ENCODE measurements around the gene PLEKHG5.
"Not testable (repeated sequence)": the region's sequence is repeated elsewhere in the genome, so short reads cannot be mapped to it uniquely, and the experiment has no call there.

The PLEKHG5 gene

GRCh38 chr1:6460301-6461050 is 31.0 kb downstream of the PLEKHG5 start:
- Mint-ChIP-seq H3K36me3 (ENCODE audit: low read depth) (peaks cover 15% of the 10 kb centered on the region), H3K4me3 (peak overlapping the region; percentile 60), H3K27me3 (peaks cover 20% of the 10 kb centered on the region), H3K4me1 (peaks cover 51% of the 10 kb centered on the region), H3K27ac (peak overlapping the region; percentile 76), H3K9me3 (no peaks in the 10 kb centered on the region)
- DNase-seq = peak; percentile 79
- peak; percentile 82 for ATAC-seq

- peak; percentile 40 for DNase-seq
- H3K9me3 Mint-ChIP-seq = no peaks in the 10 kb centered on the region
- peak overlapping the region; percentile 76 for H3K27ac Mint-ChIP-seq
- peak overlapping the region; percentile 60 for H3K4me3 Mint-ChIP-seq
- H3K27me3 Mint-ChIP-seq = peaks cover 21% of the 10 kb centered on the region
- peaks cover 15% of the 10 kb centered on the region for H3K36me3 Mint-ChIP-seq (ENCODE audit: low read depth)
- peak; percentile 7 for ATAC-seq
- peaks cover 51% of the 10 kb centered on the region for H3K4me1 Mint-ChIP-seq
These were observed 31.6 kb downstream of the PLEKHG5 start for GRCh38 chr1:6459850-6460265.

- peaks cover 42% of the 10 kb centered on the region for H3K27me3 Mint-ChIP-seq
- no peak overlapping the region for H3K27ac Mint-ChIP-seq
- H3K9me3 Mint-ChIP-seq = no peaks in the 10 kb centered on the region
- no peak overlapping the region for H3K4me3 Mint-ChIP-seq
- DNase-seq = no peak
- H3K36me3 Mint-ChIP-seq (ENCODE audit: low read depth) = no peaks in the 10 kb centered on the region
- peaks cover 34% of the 10 kb centered on the region for H3K4me1 Mint-ChIP-seq
- ATAC-seq = no peak
These were observed 34.5 kb downstream of the PLEKHG5 start for GRCh38 chr1:6456800-6457466.

- peaks cover 45% of the 10 kb centered on the region for H3K27me3 Mint-ChIP-seq
These were observed 35.5 kb downstream of the PLEKHG5 start for GRCh38 chr1:6455752-6456520.

GRCh38 chr1:6454856-6455751 is 36.4 kb downstream of the PLEKHG5 start:
- Mint-ChIP-seq H3K4me1 (peaks cover 17% of the 10 kb centered on the region), H3K9me3 (no peaks in the 10 kb centered on the region), H3K36me3 (ENCODE audit: low read depth) (no peaks in the 10 kb centered on the region), H3K4me3 (no peak overlapping the region), H3K27me3 (peaks cover 52% of the 10 kb centered on the region), H3K27ac (no peak overlapping the region)
- DNase-seq (peak; percentile 26), ATAC-seq (peak; percentile 41)

More at GRCh38 chr1:6455752-6456520, 35.5 kb downstream of the PLEKHG5 start:
- peaks cover 25% of the 10 kb centered on the region for H3K4me1 Mint-ChIP-seq
- H3K36me3 Mint-ChIP-seq (ENCODE audit: low read depth); H3K27ac Mint-ChIP-seq; ATAC-seq; DNase-seq; H3K4me3 Mint-ChIP-seq; H3K9me3 Mint-ChIP-seq: not testable (repeated sequence)

- H3K36me3 Mint-ChIP-seq (ENCODE audit: low read depth); H3K27ac Mint-ChIP-seq; DNase-seq; H3K4me3 Mint-ChIP-seq; ATAC-seq; H3K9me3 Mint-ChIP-seq: not testable (repeated sequence)
- peaks cover 57% of the 10 kb centered on the region for H3K27me3 Mint-ChIP-seq
- peaks cover 15% of the 10 kb centered on the region for H3K4me1 Mint-ChIP-seq
These were observed 37.3 kb downstream of the PLEKHG5 start for GRCh38 chr1:6453895-6454855.

- no peaks in the 10 kb centered on the region for H3K9me3 Mint-ChIP-seq
- ATAC-seq = no peak
- no peak overlapping the region for H3K27ac Mint-ChIP-seq
- no peak overlapping the region for H3K4me3 Mint-ChIP-seq
- H3K4me1 Mint-ChIP-seq = peaks cover 19% of the 10 kb centered on the region
- H3K36me3 Mint-ChIP-seq (ENCODE audit: low read depth) = no peaks in the 10 kb centered on the region
- H3K27me3 Mint-ChIP-seq = peaks cover 53% of the 10 kb centered on the region
- no peak for DNase-seq
These were observed 40.5 kb downstream of the PLEKHG5 start for GRCh38 chr1:6450943-6451373.

- H3K9me3 Mint-ChIP-seq; H3K36me3 Mint-ChIP-seq (ENCODE audit: low read depth); H3K27ac Mint-ChIP-seq; H3K4me3 Mint-ChIP-seq; ATAC-seq; DNase-seq: not testable (repeated sequence)
- Mint-ChIP-seq H3K4me1 (peaks cover 17% of the 10 kb centered on the region), H3K27me3 (peaks cover 53% of the 10 kb centered on the region)
These were observed 41.0 kb downstream of the PLEKHG5 start for GRCh38 chr1:6450486-6450885.

- H3K9me3 Mint-ChIP-seq = no peaks in the 10 kb centered on the region
- no peak for DNase-seq
- H3K27me3 Mint-ChIP-seq = peaks cover 54% of the 10 kb centered on the region
- H3K4me3 Mint-ChIP-seq = no peak overlapping the region
- H3K27ac Mint-ChIP-seq = no peak overlapping the region
- H3K4me1 Mint-ChIP-seq = peaks cover 17% of the 10 kb centered on the region
- ATAC-seq = no peak
- H3K36me3 Mint-ChIP-seq (ENCODE audit: low read depth) = no peaks in the 10 kb centered on the region
These were observed 41.4 kb downstream of the PLEKHG5 start for GRCh38 chr1:6450005-6450450.

- H3K27ac Mint-ChIP-seq = no peak overlapping the region
- H3K4me1 Mint-ChIP-seq = peaks cover 15% of the 10 kb centered on the region
- peaks cover 53% of the 10 kb centered on the region for H3K27me3 Mint-ChIP-seq
- ATAC-seq (peak; percentile 17), DNase-seq (no peak)
- H3K9me3 Mint-ChIP-seq = no peaks in the 10 kb centered on the region
- no peak overlapping the region for H3K4me3 Mint-ChIP-seq
- H3K36me3 Mint-ChIP-seq (ENCODE audit: low read depth) = no peaks in the 10 kb centered on the region
These were observed 42.5 kb downstream of the PLEKHG5 start for GRCh38 chr1:6448749-6449631.

GRCh38 chr1:6447818-6448748 is 43.4 kb downstream of the PLEKHG5 start:
- Mint-ChIP-seq H3K27ac (no peak overlapping the region), H3K27me3 (peaks cover 44% of the 10 kb centered on the region), H3K9me3 (no peaks in the 10 kb centered on the region), H3K4me3 (no peak overlapping the region), H3K36me3 (ENCODE audit: low read depth) (no peaks in the 10 kb centered on the region), H3K4me1 (peaks cover 10% of the 10 kb centered on the region)
- no peak for ATAC-seq
- DNase-seq = no peak

All from activated naive CD8-positive, alpha-beta T cell treated with anti-CD3 and anti-CD28 coated beads, Interleukin-2, amount 50 U/mL, for 24 hours (primary cell).